ENCODE results near the gene AMHR2.
A peak's percentile ranks its signal among the peaks of the same experiment; 100 is the strongest.

The AMHR2 gene

DNA sequence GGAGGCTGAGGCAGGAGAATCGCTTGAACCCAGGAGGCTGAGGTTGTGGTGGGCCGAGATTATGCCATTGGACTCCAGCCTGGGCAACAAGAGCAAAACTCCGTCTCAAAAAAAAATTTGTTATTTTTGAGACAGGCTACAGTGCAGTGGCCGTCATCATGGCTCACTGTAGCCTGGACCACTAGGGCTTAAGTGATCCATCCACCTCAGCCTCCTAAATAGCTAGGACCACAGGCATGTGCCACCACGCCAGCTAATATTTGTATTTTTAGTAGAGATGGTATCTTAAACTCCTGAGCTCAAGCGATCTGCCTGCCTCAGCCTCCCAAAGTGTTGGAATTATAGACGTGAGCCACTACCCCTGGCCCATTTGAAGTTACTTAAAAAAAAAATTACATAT, 27.3 kb downstream of the AMHR2 start:
- TF ChIP-seq, protein P1, sequence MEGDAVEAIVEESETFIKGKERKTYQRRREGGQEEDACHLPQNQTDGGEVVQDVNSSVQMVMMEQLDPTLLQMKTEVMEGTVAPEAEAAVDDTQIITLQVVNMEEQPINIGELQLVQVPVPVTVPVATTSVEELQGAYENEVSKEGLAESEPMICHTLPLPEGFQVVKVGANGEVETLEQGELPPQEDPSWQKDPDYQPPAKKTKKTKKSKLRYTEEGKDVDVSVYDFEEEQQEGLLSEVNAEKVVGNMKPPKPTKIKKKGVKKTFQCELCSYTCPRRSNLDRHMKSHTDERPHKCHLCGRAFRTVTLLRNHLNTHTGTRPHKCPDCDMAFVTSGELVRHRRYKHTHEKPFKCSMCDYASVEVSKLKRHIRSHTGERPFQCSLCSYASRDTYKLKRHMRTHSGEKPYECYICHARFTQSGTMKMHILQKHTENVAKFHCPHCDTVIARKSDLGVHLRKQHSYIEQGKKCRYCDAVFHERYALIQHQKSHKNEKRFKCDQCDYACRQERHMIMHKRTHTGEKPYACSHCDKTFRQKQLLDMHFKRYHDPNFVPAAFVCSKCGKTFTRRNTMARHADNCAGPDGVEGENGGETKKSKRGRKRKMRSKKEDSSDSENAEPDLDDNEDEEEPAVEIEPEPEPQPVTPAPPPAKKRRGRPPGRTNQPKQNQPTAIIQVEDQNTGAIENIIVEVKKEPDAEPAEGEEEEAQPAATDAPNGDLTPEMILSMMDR (IDR thresholded peaks at IDR 0.05; ENCODE audit: extremely low read depth, insufficient read depth, missing control alignments): no peak
- in situ Hi-C loops (cut with MboI; ENCODE audit: low pct_unique_long_range_greater_than_20kb, low sequenced_read_pairs, unreplicated experiment): no loop called here
- no peak for DNase-seq (ENCODE audit: low spot score)

DNA sequence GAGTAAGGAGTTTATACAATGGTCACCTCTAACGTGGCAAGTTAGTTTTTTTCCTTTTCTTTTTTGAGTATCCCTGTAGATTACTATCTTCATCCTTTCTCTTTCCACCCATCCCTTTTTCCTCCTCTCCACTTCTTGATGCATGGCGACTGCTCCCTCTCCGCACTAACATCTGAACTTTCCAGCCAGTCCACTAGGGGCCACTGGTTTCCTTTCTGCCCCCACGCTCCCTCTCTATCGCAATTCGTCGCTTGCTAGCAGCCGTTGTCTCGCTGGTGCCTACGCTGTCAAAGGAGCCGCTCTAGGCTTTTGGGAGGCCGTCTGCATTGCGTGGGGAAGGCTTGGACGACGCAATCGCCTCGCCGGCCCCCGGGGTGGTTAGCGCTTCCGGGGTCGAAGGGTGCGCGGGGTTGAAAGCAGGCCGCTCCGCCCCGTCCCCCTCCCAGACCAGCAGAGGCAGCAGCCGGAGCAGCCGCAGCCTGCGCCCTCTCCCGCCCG, 28.1 kb downstream of the AMHR2 start, which contains the start of gene PCBP2:
PCBP2 (plus strand) TSS at position 442 of the 498 bp plus-strand sequence. CDS start 2,699 bp downstream, outside the sequence.
- TF ChIP-seq, protein P1 (IDR thresholded peaks at IDR 0.05; ENCODE audit: extremely low read depth, insufficient read depth, missing control alignments): peak; percentile 85
- peak; percentile 97 for DNase-seq (ENCODE audit: low spot score)
- in situ Hi-C loops (cut with MboI; ENCODE audit: low pct_unique_long_range_greater_than_20kb, low sequenced_read_pairs, unreplicated experiment): no loop called here

DNA sequence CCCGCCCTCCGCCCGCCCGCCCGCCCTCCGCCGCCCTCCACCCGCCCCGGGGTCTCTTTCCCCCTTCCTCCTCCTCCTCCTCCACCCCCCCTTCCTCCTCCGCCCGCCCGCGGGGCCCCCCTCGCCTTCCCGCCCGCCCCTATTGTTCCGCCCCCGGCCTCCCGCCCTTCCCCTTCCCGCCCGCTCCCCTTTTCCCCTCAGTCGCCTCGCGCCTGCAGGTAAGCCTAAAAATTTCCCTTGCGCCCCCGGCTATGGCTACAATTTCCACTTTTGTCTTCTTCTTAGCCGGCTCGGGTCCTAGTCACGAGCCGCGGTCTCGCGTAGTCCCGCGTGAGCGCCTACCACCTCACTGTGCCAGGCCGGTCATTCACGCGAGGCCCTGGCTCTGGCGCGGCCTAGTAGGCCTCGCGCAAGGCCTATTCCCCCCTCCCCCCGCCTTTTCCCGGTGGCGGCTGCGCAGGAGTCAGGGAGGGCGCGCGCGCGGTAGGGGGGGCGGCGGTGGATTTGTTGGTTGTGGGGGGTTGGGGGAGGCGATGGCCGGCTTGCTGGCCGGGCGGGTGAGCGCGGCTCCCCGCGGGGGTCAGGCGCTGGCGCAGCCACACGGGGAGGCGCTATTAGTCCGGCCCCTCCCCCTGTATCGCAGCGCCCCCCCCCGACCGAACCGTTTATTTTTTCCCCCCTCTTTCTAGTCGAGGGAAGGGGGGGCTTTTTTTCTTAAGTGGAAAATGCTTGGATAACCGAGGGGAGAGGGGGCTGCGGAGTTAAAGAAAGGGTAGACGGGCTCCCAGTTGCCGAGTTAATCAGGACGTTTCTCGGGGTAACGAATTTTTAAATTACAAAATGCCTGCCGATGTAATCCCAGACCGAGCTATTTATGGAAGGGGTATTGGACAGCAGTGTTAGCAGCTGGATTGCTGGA, 28.8 kb downstream of the AMHR2 start:
- DNase-seq (ENCODE audit: low spot score): peak; percentile 87
- in situ Hi-C loops (cut with MboI; ENCODE audit: low pct_unique_long_range_greater_than_20kb, low sequenced_read_pairs, unreplicated experiment): no loop called here
- TF ChIP-seq, protein P1 (IDR thresholded peaks at IDR 0.05; ENCODE audit: extremely low read depth, insufficient read depth, missing control alignments): peak; percentile 42

DNA sequence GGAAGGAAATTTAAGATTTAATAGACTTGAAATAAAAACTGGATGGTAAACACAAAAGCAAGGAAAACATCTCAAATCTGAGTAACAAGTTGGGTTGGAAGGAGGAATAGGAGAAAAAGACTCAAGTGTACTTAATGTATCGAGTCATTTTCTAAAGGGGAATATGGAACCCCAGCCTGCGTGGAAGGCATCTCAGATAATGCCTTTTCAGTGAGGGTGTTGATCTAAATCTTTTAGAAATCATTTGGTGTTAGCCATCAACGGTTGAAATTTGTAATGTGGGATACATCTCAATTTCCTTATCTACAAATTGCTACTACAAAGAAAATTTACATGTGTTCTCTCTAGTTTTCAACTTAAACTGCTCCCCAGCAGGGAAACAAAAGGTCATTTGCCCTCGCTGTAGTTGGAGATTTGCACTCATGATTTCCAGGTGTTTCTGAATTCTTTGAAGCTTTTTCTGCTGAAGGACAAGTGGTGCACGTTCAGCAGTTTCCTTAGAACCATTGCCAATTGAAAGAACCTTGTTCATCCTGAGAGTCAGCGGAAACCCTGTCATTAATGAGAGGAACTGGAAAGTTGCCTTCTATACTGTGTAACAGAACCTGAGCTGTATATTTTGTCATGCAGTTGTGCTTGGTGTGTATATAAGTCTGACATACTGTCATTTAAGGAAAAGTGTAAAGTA, 30.4 kb downstream of the AMHR2 start:
- in situ Hi-C loops (cut with MboI; ENCODE audit: low pct_unique_long_range_greater_than_20kb, low sequenced_read_pairs, unreplicated experiment): no loop called here
- no peak for DNase-seq (ENCODE audit: low spot score)
- TF ChIP-seq, protein P1 (IDR thresholded peaks at IDR 0.05; ENCODE audit: extremely low read depth, insufficient read depth, missing control alignments): no peak

DNA sequence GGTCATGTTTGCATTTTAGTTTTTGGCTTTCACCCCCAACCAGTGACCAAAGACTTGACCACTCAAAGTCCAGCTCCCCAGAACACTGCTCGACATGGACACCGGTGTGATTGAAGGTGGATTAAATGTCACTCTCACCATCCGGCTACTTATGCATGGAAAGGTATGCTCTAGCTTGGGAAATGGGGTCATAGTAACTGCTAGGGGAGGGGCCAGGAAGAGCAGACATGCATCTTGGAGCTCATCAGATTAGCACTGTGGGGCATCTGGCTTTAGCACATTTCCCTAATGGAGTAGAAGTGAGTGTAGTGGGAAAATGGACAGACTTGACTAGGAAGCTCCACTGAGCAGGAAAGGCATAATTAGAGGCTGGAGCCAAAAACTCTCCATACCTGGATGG, 31.1 kb downstream of the AMHR2 start:
- no peak for DNase-seq (ENCODE audit: low spot score)
- in situ Hi-C loops (cut with MboI; ENCODE audit: low pct_unique_long_range_greater_than_20kb, low sequenced_read_pairs, unreplicated experiment): no loop called here
- TF ChIP-seq, protein P1 (IDR thresholded peaks at IDR 0.05; ENCODE audit: extremely low read depth, insufficient read depth, missing control alignments): no peak

DNA sequence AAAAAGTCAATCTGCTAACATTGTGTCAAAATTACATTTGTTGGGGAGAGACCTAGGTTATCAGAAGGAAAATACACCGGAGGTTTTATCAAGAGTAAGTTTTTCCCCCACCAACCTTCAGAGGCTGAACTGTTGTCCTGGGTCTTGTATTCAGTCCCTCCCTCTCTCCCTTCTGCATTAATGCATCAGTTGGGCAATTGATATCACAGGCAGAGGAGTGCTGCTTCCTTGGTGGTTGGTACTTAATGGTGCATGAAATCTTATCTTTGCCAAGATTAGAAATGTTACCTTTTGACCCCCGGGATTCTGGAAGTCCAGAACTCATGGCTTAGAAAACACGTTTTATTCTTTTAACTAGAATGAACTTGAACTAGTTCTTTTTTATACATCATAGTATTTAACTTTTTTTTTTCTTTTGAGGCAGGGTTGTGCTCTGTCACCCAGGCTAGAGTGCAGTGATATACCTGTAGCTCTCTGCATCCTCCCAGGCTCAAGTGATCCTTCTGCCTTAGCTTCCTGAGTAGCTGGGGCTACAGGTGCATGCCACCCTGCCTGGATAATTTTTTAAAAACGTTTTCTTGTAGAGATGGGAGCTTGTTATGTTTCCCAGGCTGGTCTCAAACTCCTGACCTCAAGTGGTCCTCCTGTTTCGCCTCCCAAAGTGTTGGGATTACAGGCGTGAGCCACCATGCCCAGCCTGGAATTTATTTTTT, 33.2 kb downstream of the AMHR2 start:
- in situ Hi-C loops (cut with MboI; ENCODE audit: low pct_unique_long_range_greater_than_20kb, low sequenced_read_pairs, unreplicated experiment): no loop called here
- TF ChIP-seq, protein P1 (IDR thresholded peaks at IDR 0.05; ENCODE audit: extremely low read depth, insufficient read depth, missing control alignments): no peak

More for the DNA sequence above, 33.2 kb downstream of the AMHR2 start:
- DNase-seq (ENCODE audit: low spot score): no peak

Measured in GM13977 (cell line).